GM19438 (cell line): Measurements from ENCODE around the gene SMURF2.
"Not testable (repeated sequence)": the region's sequence is repeated elsewhere in the genome, so short reads cannot be mapped to it uniquely, and the experiment has no call there.

Source experiments
- ATAC-seq: cut with Tn5 transposase; IDR thresholded peaks from one replicate; pipeline ENCODE4 v1.9.1; 2021; ENCODE audit warnings: low read depth; ENCODE audit not compliant: unreplicated experiment

The SMURF2 gene

GRCh38 chr17:64599187-64599676 is 62.9 kb downstream of the SMURF2 start:
- ATAC-seq, result no peak

DNA sequence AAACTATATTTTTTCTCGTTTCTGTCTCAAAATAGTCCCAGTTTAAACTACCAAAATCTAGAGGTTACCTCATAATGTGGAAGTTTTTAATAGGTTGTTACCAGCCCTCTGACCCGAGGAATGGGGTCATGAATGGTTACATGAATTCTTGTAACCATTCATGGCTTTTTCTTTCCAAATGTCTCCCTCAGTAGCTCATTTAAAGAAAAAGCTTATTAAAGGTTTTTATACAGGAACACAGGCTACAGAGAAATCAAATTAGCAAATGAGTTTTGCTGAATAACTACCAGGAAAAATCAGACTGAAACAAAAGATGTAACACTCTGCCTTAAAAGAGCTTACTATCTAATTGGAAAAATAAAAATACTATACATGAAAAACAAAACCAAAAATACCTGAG is 63.4 kb downstream of the SMURF2 start:
- ATAC-seq, result no peak

DNA sequence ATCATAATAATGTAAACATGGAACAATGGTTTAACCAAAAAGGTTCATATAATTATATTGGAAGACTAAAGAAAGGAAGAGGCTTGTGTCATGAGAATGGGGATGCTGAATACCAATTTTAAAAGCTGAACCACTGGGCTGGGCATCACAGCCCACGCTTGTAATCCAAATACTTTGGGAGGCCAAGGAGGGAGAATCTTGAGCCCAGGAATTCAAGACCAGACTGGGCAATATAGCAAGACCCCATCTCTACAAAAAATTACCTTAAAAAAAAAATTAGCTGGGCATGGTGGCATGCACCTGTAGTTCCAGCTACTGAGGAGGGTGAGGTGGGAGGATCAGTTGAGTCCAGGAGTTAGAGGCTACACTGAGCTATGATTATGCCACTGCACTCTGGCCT is 65.1 kb downstream of the SMURF2 start:
- no peak for ATAC-seq

DNA sequence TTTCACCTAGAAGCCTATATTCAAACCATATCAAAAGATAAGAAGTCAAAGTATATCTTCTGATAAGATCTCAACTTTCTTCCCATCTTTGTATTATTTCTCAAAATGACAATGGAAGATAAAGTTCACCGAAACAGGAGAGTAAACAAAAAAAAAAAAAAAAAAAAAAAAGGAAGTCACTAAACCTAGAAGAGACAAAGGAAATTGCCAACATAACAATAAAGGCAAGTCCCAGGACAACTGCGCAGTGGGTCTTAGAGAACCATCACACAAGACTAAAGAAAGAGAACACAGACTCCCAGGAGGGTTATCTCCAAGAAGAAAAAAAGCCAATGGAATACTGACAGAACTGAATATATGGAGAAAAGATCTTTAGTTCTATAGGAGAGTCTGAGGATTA is 65.7 kb downstream of the SMURF2 start:
- no peak for ATAC-seq

DNA sequence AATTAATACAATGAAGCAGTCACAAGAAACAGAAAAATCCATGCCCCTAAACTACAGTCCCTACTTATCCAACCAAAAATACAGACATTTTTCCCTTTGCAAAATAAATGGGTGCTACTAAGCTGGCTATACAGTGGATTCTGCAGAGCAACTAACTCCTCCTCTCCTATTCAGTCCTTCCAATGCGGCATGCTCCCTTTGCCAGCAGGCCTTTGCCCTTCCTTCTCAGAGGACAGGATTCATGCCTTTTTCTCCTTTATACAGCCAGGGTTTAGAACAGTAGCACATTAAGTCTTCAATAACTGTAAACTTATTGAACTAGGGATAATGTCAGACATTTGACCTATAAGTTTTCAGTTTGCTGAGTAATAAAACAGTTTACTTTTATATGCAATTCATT is 70.2 kb downstream of the SMURF2 start:
- ATAC-seq, result no peak

DNA sequence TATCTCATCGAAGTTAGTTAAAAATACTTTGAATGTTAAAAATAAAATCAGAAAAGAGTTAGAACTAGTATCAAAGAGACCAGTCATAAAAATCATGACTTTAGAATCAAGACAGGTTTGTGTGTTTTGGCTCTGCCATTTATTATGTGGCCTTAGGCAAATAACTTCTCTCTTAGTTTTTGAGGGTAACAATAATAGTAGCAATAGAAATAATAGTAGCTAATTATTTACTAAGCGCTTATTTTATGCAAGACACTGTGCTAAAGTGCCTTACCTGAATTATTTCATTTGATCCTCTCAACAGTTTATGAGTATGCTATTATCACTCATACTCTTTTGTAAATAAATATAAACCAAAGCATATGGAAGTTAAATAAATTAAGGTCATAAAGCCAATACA is 77.0 kb downstream of the SMURF2 start:
- ATAC-seq, result no peak

- ATAC-seq, result no peak
Measured at GRCh38 chr17:64583038-64583437, 79.1 kb downstream of the SMURF2 start.

GRCh38 chr17:64580384-64581315 is 81.5 kb downstream of the SMURF2 start:
- no peak for ATAC-seq

DNA sequence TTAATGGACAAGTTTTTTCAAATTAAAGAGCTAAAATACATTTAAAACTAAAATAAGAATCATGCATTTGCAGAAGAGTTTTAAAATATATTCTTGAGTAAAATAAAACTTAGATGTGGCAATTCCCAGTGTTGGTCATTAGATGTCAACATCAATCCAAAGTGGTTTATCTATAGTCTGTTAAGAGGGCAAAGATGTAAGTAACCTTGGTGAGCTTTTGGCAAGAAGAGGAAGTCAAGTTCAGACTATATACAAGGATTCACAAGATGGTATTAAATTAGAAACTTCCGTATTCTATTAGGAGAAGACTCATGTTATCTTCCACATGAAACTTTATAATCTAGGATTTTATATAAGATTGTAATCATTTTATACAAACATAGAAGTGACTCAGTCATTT is 82.2 kb downstream of the SMURF2 start:
- ATAC-seq, result no peak

GRCh38 chr17:64577025-64577424 is 85.1 kb downstream of the SMURF2 start:
- not testable (repeated sequence) for ATAC-seq

GRCh38 chr17:64575431-64575830 is 86.7 kb downstream of the SMURF2 start:
- ATAC-seq, result no peak

DNA sequence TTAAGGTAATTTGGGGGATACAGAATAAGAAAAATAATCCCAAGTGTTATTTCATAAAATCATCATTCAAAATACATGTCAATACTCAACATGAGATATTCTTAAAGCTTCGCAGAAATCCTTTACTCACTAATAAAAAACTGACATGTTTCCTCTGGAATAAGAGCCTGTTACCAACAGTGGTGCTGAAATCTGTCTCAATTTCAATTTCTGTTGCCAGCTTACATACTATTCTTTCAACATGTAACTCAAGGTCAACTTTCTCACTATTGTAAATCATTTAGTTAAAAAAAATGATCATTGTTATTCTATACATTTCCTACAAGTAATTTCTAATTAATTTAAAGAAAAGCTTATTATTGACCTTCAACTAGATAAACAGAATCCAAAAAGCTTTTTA is 87.5 kb downstream of the SMURF2 start:
- no peak for ATAC-seq

GRCh38 chr17:64573214-64573613 is 88.9 kb downstream of the SMURF2 start:
- ATAC-seq, result no peak

- ATAC-seq, result no peak
Measured at GRCh38 chr17:64572682-64573154, 89.4 kb downstream of the SMURF2 start.

- no peak for ATAC-seq
Measured at GRCh38 chr17:64571746-64572145, 90.4 kb downstream of the SMURF2 start.

GRCh38 chr17:64565563-64565962 is 96.5 kb downstream of the SMURF2 start:
- no peak for ATAC-seq

GRCh38 chr17:64564098-64564497 is 98.0 kb downstream of the SMURF2 start:
- ATAC-seq, result no peak

DNA sequence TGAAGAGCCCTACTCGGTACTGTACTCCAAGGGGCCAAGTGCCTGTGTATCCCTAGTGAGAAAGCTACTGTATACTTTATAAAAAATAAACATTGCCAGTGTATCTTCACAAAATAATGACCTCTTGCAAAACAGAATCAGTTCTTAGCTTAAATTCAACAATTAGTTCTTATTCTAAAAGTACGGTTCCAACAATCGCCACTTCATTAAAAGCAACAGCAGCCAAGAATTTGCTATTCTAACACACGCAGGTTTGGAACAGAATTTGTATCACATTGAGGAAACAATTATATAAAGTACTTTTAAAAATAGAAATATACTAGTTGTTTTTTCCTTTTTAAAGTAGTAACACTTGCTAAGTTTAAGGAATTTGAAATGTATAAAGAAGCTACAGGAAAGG is 106.8 kb downstream of the SMURF2 start:
- ATAC-seq, result no peak

DNA sequence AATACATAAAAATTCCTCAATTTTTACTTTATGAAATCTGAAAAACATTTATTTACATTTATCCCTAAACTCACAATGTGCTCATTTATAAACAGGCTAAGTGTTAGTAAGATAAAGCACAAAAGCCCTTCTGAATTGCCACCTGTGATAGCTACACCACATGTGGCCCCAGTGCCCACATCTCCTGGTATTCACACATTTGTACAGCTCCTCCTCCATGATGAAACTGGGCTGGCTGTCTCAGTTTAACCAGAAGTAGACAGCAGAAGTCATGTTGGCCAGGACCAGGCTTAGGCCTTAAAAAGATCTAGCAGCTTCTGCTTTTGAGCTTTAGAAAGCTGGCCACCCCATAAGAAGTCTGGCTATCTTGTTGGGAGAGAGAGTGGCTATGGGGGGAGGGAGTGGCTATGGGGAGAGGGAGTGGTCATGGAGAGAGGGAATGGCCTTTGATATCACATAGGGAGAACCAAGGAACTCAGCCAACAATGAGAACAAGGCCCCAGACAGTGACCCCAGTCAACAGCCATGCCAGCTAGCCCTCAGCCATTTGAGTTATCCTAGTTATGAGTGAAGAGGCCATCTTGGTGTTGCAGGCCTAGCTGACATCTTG is 108.0 kb downstream of the SMURF2 start:
- no peak for ATAC-seq

DNA sequence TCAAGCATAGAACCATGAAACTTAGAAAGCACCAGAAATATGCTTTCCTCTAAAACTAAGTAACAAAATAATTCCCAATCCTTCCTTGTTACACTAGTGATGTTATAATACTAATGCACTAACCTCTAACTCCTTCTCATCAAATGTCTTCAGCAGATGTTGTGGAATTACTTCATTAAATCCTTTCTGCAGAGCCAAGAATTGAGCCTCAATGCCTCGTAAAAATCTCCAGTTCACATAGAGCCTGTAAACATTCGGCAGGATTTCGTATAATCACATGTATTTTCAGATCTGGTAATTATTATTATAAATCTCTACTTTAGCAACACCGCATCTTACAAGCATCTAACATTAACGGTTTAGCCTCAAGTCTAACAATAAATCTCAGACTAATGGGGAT is 110.6 kb downstream of the SMURF2 start:
- no peak for ATAC-seq

GRCh38 chr17:64547319-64547718 is 114.8 kb downstream of the SMURF2 start:
- ATAC-seq, result no peak

DNA sequence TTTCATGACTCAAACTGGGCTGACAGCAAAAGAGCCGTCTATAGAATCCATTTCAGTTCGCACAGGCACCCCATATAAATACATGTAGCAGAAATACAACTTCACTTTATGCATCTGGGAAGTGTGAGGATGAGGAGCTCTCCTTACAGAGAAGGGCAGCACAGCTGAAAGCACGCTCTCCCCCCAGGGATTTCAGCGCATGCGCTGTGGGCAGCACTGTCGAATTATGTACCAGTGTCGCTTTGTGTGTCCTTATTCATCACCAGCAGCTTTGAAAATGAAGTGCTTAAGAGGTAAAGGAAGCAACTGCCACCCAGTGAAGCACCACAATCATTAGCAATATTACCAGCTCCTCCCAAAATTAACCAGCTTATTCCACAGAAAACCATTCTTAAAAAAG is 115.4 kb downstream of the SMURF2 start:
- no peak for ATAC-seq
